GM18508 (cell line): ENCODE results near the gene KRT2.

Experiments
- ATAC-seq: cut with Tn5 transposase; IDR thresholded peaks from one replicate; pipeline ENCODE4 v1.9.1; 2021; ENCODE audit warnings: moderate number of reproducible peaks; ENCODE audit not compliant: insufficient read depth, unreplicated experiment

KRT2 gene

GRCh38 chr12:52669426-52669825, 17.4 kb upstream of the KRT2 start:
- ATAC-seq: no peak

- ATAC-seq: no peak
These were observed 15.9 kb upstream of the KRT2 start for GRCh38 chr12:52667931-52668330.

DNA sequence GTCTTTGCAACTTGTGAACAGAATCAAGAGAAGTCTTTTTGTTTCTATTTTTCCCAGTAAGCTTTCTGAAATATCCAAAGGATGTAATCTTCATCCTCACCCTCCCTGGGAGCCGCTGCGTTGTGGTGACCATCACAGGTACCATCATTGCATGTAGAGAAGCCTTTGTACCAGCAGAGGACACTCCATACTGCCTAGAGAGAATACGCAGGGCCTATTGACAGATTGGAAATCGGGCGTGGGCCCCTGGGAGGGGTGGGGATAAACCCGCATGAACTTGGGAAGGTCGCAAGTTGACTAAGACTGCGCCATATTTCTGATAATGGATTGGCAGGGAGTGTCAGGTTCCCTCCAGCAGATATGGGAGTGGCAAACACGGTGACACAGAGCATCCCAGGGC, 15.5 kb upstream of the KRT2 start:
- no peak for ATAC-seq

DNA sequence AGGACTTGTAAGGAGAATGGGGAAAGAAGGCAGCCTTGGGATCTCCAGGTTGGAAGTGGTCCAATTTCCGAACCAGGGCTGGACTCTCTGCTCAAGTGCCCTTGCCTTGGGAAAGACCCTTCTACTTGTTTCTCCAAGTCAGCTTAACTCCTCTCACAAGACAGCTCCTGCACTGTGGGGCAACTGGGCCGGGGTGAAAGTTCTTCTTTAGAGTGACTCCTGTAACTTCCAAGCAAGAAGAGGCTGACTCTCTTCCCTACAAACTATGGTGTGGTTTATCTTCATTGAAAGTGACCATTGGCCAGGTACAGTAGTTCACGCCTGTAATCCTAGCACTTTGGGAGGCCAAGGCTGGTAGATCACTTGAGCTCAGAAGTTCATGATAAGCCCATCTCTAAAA, 14.5 kb upstream of the KRT2 start:
- no peak for ATAC-seq

GRCh38 chr12:52663420-52663819, 11.4 kb upstream of the KRT2 start:
- ATAC-seq: no peak

GRCh38 chr12:52662918-52663229, 10.9 kb upstream of the KRT2 start:
- ATAC-seq: no peak

DNA sequence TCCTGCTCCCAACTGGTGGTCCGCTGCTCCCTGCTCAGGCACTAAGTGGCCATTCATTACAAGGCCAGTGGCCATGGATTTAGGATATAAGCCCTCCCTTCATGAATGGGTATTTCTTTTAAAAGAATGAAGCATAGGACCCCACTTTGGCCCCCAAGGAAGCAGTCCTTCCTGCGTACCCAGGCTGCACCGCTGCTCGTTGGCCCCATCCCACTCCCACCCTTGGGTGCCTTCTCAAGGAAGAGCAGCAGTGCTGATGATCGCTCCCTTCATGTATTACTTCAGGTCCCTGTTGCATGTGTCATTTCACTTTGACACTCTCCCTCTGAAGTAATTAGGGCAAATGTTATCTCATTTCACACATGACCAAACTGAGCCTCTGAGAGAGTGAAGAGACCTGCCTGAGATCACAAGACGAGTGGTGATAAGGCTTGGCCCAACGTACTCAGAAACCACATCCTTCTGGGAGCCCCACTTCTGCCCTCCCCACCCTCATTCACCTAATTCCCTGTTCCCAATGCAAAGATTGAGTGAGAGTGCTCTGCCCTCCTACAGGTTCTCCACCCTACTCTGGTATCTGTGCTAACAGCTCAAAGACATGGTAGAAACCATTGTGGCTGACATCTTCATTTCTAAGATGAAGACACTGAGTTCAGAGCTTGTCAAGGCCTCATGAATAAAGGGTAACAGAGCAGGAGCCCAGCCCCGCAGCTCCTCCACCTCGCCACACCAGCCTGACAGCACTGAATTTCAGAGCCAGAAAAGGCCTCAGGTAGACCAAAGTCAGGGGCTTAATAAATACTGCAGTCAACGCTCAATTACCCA, 10.3 kb upstream of the KRT2 start:
- ATAC-seq: no peak

DNA sequence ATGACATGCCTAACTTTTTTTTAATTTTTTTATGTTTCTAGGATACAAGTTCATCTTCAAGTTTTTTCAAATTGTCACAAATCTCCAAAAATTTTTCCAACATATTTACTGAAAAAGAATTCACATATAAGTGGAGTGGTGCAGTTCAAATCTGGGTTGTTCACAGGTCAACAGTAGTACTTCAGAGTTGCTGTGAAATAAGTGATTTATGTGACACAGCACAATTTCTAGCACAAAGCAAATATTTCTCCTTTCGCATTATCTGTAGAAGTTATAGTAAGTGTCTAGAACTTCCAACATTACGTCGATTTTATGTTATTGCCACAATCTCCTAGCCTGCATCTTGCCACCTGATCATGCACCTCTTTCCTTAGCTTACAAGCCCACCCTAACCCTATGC, 9.7 kb upstream of the KRT2 start:
- no peak for ATAC-seq

DNA sequence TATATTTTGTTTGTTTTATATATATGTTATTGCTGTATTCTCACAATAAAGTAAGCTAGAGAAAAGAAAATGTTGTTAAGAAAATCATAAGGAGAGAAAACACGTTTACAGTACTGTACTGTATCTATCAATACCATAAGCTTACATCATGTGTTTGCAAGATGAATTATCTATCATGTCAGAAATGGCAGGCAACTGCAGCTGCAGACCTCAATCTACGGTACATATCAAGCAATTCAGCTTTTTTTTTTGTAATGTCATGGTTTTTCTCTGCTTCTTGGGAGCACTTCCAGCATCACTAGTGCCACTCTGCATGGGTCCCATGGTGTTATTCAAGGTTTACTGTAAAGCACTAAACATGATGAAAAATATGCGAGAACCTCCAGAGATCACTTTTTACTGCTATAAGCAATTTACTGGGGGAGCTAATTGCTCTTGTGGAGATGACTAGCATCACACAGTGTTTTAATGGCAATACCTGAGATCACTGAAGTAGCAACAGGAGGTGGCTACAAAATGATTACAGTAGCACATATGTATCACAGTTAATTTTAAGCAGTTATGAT, 9.0 kb upstream of the KRT2 start:
- no peak for ATAC-seq

DNA sequence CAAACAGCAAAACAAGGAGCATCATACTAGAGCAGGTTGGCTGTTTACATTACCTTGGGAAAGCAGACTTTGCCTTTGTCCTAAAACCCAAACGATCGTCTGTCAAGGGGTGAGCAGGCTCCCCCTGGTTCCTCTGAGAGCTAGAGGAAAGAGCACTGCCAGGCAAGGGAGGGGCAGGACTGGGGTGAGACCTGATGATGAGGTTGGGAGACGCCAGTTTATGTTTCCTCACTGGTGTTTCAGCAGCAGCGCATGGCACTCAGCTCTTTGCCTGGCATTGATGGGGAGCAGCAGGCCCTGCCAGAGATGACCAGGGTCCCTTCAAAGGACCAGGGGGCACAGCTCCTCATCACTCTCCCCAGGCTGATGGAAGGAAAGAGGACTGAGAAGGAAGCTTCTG, 7.9 kb upstream of the KRT2 start:
- ATAC-seq: no peak

- no peak for ATAC-seq
These were observed 7.4 kb upstream of the KRT2 start for GRCh38 chr12:52659395-52659794.

DNA sequence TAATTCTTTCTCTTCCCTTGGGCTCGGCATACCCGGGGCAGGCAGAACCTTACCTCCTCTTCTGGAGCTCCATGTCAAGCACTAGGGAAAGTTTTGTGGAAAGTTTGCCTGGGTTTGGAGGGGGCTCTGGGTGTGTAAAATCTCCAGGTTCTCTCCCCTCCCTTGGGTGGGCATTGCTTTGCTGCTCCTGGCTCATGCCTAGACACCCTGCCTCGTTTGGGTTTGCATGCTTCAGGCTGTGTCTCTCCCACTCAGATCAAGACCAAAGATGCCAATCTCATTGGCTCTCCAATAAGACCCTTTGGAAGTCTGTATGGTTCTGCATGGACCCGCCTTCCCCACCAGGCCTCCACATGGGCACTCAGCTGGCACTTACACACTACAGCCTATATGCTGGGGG, 6.2 kb upstream of the KRT2 start:
- no peak for ATAC-seq

- ATAC-seq: no peak
These were observed 5.4 kb upstream of the KRT2 start for GRCh38 chr12:52657250-52657902.

- ATAC-seq: no peak
These were observed 4.6 kb upstream of the KRT2 start for GRCh38 chr12:52656616-52657015.

DNA sequence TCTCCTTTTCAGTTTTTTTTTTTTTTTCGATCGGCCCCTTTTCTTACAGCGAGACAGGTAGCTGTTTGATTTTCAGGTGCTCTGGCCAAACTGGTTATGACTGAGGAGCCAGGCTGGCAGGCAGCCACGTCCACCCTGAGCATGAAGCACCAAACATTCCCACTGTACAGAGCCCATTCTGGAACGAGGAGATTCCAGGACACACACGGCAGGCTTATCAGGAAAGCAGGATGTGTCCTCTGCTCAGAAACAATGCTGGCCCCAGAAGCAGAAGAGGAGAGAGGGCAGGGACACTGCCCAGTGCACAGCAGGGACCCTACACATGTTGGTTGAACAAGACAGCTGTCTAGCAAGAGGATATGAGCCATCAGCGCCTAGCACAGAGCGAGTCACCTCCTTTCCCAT, 3.7 kb upstream of the KRT2 start:
- no peak for ATAC-seq

GRCh38 chr12:52655251-52655650, 3.2 kb upstream of the KRT2 start:
- ATAC-seq: no peak

- ATAC-seq: no peak
These were observed 1.4 kb downstream of the KRT2 start for GRCh38 chr12:52650520-52651081.

GRCh38 chr12:52649066-52649465, 2.9 kb downstream of the KRT2 start:
- no peak for ATAC-seq

- ATAC-seq: no peak
These were observed 3.9 kb downstream of the KRT2 start for GRCh38 chr12:52648012-52648550.

- ATAC-seq: no peak
These were observed 4.4 kb downstream of the KRT2 start for GRCh38 chr12:52647601-52648000.

- no peak for ATAC-seq
These were observed 5.4 kb downstream of the KRT2 start for GRCh38 chr12:52646613-52647012.
